CD4-positive, alpha-beta T cell (primary cell): ENCODE results near the gene MTHFD2. TPM values are rescaled to one million over a fixed set of nuclear protein-coding genes. Genes with fewer than 3 reads are reported as not detected.

Source experiments
- ATAC-seq: fragments of 200-7000 bp; cut with Tn5 transposase; one replicate; pipeline ENCODE4 v1.10.0; 2022; ENCODE audit warnings: mild to moderate bottlenecking; ENCODE audit not compliant: poor library complexity
- CTCF ChIA-PET: fragments of 350-600 bp; sonication (Branson Sonifier 250); formaldehyde crosslinking; loops from one replicate; lab custom pipeline; 2021; ENCODE audit warnings: antibody characterized with exemption, inconsistent platforms; lab: Charles Lee
- POLR2A ChIA-PET: fragments of 350-600 bp; sonication (Branson Sonifier 250); formaldehyde crosslinking; loops from one replicate; lab custom pipeline; 2021; ENCODE audit warnings: antibody characterized with exemption, inconsistent platforms; lab: Charles Lee
- DNase-seq, 14 experiments: peaks; one replicate each; pipeline ENCODE4 v3.0.0-alpha.2; 2013 to 2020; ENCODE audit warnings: mixed read lengths in 2 of 14
- H3K27ac ChIP-seq, 2 donors: one replicate each; pipeline versions ENCODE4 v1.5.1 to v1.7.0; 2013; ENCODE audit warnings: low read length in 2 of 2, low read depth in 1 of 2, mild to moderate bottlenecking in 1 of 2
- H3K27me3 ChIP-seq, 2 experiments: 1 replicate in 1 of 2; 2 replicates in 1 of 2; pipeline versions ENCODE4 v1.6.1 to v1.7.0; 2013; ENCODE audit warnings: low read length in 2 of 2, control low read depth in 1 of 2, mild to moderate bottlenecking in 1 of 2, moderate library complexity in 1 of 2; ENCODE audit not compliant: insufficient read depth in 2 of 2, control insufficient read depth in 1 of 2
- H3K36me3 ChIP-seq: one replicate; pipeline ENCODE4 v1.6.1; 2013; ENCODE audit warnings: low read length, control low read depth; ENCODE audit not compliant: insufficient read depth
- H3K4me1 ChIP-seq: one replicate; pipeline ENCODE4 v1.6.1; 2013; ENCODE audit warnings: low read length, control low read depth; ENCODE audit not compliant: insufficient read depth
- H3K4me3 ChIP-seq: one replicate; pipeline ENCODE4 v1.5.1; 2013; ENCODE audit warnings: mild to moderate bottlenecking, low read length, moderate library complexity
- H3K9me3 ChIP-seq, 2 experiments: 1 replicate in 1 of 2; 2 replicates in 1 of 2; pipeline versions ENCODE4 v1.6.1 to v1.7.0; 2013; ENCODE audit warnings: low read length in 2 of 2, mild to moderate bottlenecking in 2 of 2, control low read depth in 1 of 2, moderate library complexity in 1 of 2; ENCODE audit not compliant: control insufficient read depth in 1 of 2, insufficient read depth in 1 of 2
- H3K27ac Mint-ChIP-seq: one replicate; pipeline ENCODE4 v1.8.0; 2020; ENCODE audit warnings: mixed read lengths
- H3K27me3 Mint-ChIP-seq: one replicate; pipeline ENCODE4 v1.8.0; 2021; ENCODE audit warnings: mixed read lengths
- H3K36me3 Mint-ChIP-seq: one replicate; pipeline ENCODE4 v1.8.0; 2021; ENCODE audit warnings: low read depth, mixed read lengths
- H3K4me1 Mint-ChIP-seq: one replicate; pipeline ENCODE4 v1.8.0; 2021; ENCODE audit warnings: low read depth, mixed read lengths
- H3K4me3 Mint-ChIP-seq: one replicate; pipeline ENCODE4 v1.8.0; 2020; ENCODE audit warnings: mild to moderate bottlenecking, mixed read lengths
- H3K9me3 Mint-ChIP-seq: one replicate; pipeline ENCODE4 v1.8.0; 2020; ENCODE audit warnings: mixed read lengths
- intact Hi-C, 2 experiments: fragments of 100-400 bp; cut with DNase I in 1 of 2; cut with micrococcal nuclease in 1 of 2; formaldehyde crosslinking; loops; one replicate each; pipeline versions ENCODE4 v1.15.1 to v1.9.0; 2023 to 2025; cut with DNase I, micrococcal nuclease
- total RNA-seq, 174 experiments: library from RNA in 2 of 174; stranded (reverse) in 2 of 174; gene quantifications; one replicate each; pipeline ENCODE4 v1.2.3 and lab custom pipeline; 2021 to 2026
- TF ChIP-seq, protein P1 (sequence below): fragments of 200-600 bp; IDR thresholded peaks from one replicate; pipeline ENCODE4 v1.8.0; 2022; ENCODE audit warnings: antibody characterized with exemption, mild to moderate bottlenecking

MTHFD2 gene
- total RNA-seq, 2 experiments from 2014 or later = 18.6 to 21.6 TPM

DNA sequence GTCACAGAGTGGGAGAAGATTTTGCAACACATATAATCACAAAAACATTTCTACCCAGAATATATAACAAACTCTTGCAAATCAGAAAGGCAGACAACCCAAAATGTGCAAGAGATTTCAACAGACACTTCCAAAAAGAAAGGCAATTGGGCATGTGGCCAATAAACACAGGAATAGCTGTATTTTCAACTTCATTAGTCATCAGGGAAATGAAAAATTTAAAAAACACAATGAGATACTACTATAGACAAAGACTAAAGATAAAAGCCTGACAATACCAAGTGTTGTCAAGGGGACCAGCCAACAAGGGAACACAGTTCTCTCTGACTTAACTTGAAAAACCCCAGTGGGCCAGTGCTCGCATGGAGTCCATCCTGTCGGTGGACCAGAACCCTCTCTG is 40.5 kb downstream of the MTHFD2 start:
- CTCF ChIA-PET = no interaction called here
- peaks cover 12% of the 10 kb centered on the region for H3K36me3 Mint-ChIP-seq
- Histone ChIP-seq H3K9me3 (no peaks in the 10 kb centered on the region), H3K27me3 (no peaks in the 10 kb centered on the region), H3K4me3 (no peak overlapping the region), H3K36me3 (no peaks in the 10 kb centered on the region), H3K27ac (no peak overlapping the region), H3K4me1 (no peaks in the 10 kb centered on the region)
- POLR2A ChIA-PET = no interaction called here
- H3K4me3 Mint-ChIP-seq = no peak overlapping the region
- ATAC-seq (no peak), DNase-seq (no peak)
- no peaks in the 10 kb centered on the region for H3K27me3 Mint-ChIP-seq
- no peaks in the 10 kb centered on the region for H3K9me3 Mint-ChIP-seq
- TF ChIP-seq, protein P1, sequence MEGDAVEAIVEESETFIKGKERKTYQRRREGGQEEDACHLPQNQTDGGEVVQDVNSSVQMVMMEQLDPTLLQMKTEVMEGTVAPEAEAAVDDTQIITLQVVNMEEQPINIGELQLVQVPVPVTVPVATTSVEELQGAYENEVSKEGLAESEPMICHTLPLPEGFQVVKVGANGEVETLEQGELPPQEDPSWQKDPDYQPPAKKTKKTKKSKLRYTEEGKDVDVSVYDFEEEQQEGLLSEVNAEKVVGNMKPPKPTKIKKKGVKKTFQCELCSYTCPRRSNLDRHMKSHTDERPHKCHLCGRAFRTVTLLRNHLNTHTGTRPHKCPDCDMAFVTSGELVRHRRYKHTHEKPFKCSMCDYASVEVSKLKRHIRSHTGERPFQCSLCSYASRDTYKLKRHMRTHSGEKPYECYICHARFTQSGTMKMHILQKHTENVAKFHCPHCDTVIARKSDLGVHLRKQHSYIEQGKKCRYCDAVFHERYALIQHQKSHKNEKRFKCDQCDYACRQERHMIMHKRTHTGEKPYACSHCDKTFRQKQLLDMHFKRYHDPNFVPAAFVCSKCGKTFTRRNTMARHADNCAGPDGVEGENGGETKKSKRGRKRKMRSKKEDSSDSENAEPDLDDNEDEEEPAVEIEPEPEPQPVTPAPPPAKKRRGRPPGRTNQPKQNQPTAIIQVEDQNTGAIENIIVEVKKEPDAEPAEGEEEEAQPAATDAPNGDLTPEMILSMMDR = no peak
- intact Hi-C loops = no loop called here
- no peak overlapping the region for H3K27ac Mint-ChIP-seq
- H3K4me1 Mint-ChIP-seq = no peaks in the 10 kb centered on the region

DNA sequence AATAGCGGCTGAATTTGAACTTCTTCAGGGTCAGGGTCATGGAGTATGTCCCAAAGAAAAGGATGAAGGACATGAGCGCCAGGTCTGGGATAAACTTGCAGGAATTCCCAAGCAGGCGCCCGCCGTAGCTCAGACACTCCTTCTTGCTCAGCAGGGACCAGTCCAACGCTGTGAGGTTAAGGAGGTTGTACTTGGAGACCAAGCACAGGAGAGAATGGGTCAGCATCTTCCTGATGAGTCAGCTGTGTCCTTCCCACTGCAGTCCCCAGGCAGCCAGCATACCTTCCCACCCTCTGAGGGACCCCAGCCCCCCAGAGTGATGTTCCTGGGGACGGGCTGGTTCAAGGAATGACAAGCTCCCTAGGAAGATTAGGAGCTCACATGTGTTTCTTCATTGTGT is 40.9 kb downstream of the MTHFD2 start:
- no peak overlapping the region for H3K4me3 ChIP-seq
- no peak overlapping the region for H3K27ac ChIP-seq
- peaks cover 12% of the 10 kb centered on the region for H3K36me3 Mint-ChIP-seq
- no peaks in the 10 kb centered on the region for H3K4me1 Mint-ChIP-seq
- TF ChIP-seq, protein P1 = no peak
- no peaks in the 10 kb centered on the region for H3K27me3 Mint-ChIP-seq
- ChIA-PET POLR2A (no interaction called here), CTCF (no interaction called here)
- no peaks in the 10 kb centered on the region for H3K36me3 ChIP-seq
- DNase-seq = no peak
- no peak for ATAC-seq
- H3K27me3 ChIP-seq = no peaks in the 10 kb centered on the region
- no peak overlapping the region for H3K27ac Mint-ChIP-seq
- H3K9me3 Mint-ChIP-seq = no peaks in the 10 kb centered on the region
- no peaks in the 10 kb centered on the region for H3K4me1 ChIP-seq
- intact Hi-C loops = no loop called here
- no peak overlapping the region for H3K4me3 Mint-ChIP-seq
- H3K9me3 ChIP-seq = no peaks in the 10 kb centered on the region

DNA sequence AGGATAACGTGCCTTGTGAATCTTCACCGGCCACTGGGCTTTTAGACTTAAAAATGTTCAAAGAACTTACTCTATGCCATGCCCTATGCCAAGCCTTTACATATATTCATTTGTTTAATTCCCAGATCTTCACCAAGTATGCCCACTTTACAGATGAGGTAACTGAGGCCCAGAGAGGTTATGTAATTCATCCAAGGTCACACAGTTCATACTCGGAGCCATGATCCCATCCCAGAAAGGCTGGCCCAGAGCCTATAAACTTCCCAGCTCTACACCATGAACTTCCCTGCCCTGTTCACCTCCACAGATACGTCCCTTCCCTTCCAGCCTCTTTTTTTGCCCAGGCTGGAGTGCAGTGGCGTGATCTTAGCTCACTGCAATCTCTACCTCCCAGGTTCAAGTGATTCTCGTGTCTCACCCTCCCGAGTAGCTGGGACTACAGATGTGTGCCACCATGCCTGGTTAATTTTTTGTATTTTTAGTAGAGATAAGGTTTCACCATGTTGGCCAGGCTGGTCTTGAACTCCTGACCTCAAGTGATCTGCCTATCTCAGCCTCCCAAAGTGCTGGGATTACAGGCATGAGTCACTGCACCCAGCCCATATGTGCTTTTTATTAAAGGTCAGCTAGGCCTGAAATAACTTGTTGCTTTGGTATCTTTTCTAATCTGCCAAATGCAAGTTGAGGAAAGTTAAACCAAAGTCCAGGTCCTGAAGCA is 44.1 kb downstream of the MTHFD2 start:
- Histone ChIP-seq H3K4me1 (no peaks in the 10 kb centered on the region), H3K27me3 (no peaks in the 10 kb centered on the region), H3K36me3 (no peaks in the 10 kb centered on the region), H3K4me3 (no peak overlapping the region), H3K27ac (no peak overlapping the region), H3K9me3 (no peaks in the 10 kb centered on the region)
- Mint-ChIP-seq H3K27ac (no peak overlapping the region), H3K9me3 (no peaks in the 10 kb centered on the region), H3K4me3 (no peak overlapping the region), H3K4me1 (no peaks in the 10 kb centered on the region), H3K36me3 (peaks cover 3% of the 10 kb centered on the region), H3K27me3 (no peaks in the 10 kb centered on the region)
- no peak for ATAC-seq
- intact Hi-C loops = no loop called here
- TF ChIP-seq, protein P1 = no peak
- ChIA-PET CTCF (no interaction called here), POLR2A (no interaction called here)
- DNase-seq = no peak
